ENCODE results near the gene KRT9. TPM values are rescaled to one million over a fixed set of nuclear protein-coding genes. Genes with fewer than 3 reads are reported as not detected.
"Not testable (repeated sequence)": the region's sequence is repeated elsewhere in the genome, so short reads cannot be mapped to it uniquely, and the experiment has no call there.

The KRT9 gene
- total RNA-seq, 1 experiment from 2014 or later = not detected

DNA sequence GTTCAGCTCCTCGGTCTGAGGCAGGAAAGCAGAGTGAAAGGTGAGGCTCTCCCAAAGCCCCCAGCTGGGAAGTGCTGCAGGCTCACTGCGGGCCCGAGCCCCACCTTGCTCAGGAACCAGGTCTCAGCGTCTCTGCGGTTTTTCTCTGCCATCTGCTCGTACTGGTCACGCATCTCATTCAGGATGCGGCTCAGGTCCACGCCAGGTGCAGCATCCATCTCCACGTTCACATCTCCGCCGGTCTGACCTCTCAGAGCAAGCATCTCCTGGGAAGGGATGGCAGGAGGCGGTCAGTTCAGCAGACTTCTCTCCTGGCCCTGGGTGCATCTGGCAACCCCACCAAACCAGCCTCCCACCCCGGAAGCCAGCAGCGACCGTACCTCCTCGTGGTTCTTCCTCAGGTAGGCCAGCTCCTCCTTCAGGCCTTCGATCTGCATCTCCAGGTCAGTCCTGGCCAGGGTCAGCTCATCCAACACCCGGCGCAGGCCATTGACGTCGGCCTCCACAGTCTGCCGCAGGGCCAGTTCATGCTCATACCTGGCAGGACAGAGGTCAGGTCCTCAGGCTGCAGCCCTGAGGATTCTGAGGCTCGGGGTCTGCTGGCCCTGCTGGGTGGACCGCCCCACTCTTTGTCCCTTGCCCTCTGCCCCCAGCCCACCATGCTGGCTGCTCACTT is 39.2 kb upstream of the KRT9 start:
- no peak for DNase-seq (ENCODE audit: low read depth, low spot score)
- in situ Hi-C loops (cut with HindIII; ENCODE audit: low pct_unique_long_range_greater_than_20kb, low sequenced_read_pairs) = no loop called here

DNA sequence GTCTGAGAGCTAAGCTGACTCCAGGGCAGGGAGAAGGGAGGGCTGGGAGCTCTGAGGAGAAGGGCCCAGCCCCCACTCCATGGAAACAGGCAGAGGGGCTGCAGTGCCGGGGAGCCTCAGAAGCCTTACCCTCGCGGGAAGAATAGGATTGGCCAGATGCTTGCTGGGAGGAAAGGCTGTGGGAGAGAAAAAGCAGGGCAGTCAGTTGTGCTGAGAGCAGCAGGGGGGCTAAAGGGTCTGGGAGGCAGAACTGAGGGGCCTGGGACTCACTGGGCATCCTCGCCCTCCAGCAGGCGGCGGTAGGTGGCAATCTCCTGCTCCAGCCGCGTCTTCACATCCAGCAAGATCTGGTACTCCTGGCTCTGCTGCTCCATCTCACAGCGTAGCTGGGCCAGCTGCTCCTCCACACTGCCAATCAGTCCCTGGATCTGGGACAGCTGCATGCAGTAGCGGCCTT is 38.2 kb upstream of the KRT9 start:
- in situ Hi-C loops (cut with HindIII; ENCODE audit: low pct_unique_long_range_greater_than_20kb, low sequenced_read_pairs) = not testable (repeated sequence)
- DNase-seq (ENCODE audit: low read depth, low spot score) = peak; percentile 45

DNA sequence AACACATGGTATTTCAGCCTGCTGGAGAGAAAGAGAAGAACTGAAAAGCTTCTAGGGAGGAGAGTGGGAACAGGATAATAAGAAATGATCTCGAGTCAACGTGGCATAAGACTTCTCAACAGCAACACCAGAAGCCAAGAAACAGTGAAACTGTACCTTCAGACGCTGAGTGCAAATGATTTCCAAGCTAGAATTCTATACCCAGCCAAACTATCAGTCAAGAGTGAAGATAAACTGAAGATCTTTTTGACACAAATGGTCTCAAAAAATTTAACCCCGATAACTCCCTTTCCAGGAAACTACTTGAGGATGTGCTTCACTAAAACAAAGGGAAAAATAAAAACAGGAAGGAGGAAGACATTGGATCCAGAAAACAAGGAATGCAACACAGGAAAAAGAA is 35.1 kb upstream of the KRT9 start:
- in situ Hi-C loops (cut with HindIII; ENCODE audit: low pct_unique_long_range_greater_than_20kb, low sequenced_read_pairs); DNase-seq (ENCODE audit: low read depth, low spot score): not testable (repeated sequence)

DNA sequence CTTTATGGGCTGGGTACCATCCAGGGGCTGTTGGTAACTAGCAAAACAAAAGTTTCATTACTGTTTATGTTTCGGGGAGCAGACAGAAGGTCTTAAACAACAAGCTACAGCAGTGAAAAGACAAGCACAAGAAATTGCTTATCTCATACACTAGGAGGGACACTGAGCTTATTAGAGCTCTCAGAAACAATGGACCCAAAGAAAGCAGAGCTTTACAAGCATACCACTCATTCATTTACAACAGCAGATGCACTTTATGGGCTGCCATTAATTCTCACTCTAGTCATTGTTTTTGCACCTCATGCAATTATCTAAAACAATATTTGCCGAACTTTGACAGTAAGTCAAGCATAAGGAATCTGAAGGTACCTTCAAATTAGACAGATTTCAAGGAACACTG is 30.7 kb upstream of the KRT9 start:
- in situ Hi-C loops (cut with HindIII; ENCODE audit: low pct_unique_long_range_greater_than_20kb, low sequenced_read_pairs) = no loop called here
- DNase-seq (ENCODE audit: low read depth, low spot score) = peak; percentile 70

DNA sequence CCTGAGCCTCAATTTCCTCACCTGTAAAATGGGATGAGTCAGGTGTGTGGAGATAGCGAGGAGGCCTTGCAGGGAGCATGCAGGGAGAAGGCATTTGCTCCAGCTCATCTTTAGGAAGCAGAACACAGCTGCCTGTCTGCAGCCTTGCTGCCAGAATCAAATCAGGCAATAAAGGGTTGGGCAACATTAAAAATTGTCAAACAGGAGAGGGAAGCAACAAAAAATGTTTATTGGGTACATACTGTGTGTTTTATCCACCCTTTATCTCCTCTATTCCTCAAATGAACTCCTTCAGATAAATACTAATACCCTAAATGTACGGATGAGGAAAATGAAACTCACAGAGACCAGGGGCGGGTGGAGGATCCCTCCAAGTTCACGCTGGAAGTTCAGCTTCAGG is 28.5 kb upstream of the KRT9 start:
- no peak for DNase-seq (ENCODE audit: low read depth, low spot score)
- in situ Hi-C loops (cut with HindIII; ENCODE audit: low pct_unique_long_range_greater_than_20kb, low sequenced_read_pairs) = no loop called here

DNA sequence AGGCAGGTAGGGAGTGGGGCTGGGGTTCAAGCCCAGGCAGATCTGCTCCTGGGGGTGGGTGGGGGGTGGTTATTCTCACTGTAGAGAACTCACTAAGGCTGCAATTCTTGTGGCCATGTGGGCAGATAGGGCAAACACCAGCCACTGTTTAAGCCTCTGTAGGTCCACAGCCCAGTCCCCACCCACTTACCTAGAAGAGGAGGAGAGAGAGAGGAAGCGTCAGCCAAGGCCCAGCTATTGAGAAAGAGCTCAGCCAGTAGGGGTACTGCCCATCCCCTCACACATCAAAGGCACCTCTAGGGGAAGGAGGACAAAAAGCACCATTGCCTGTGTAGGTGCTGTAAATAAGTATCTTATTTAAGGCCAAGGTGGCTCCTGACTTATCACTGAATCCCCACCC is 27.8 kb upstream of the KRT9 start:
- no peak for DNase-seq (ENCODE audit: low read depth, low spot score)
- in situ Hi-C loops (cut with HindIII; ENCODE audit: low pct_unique_long_range_greater_than_20kb, low sequenced_read_pairs) = no loop called here

DNA sequence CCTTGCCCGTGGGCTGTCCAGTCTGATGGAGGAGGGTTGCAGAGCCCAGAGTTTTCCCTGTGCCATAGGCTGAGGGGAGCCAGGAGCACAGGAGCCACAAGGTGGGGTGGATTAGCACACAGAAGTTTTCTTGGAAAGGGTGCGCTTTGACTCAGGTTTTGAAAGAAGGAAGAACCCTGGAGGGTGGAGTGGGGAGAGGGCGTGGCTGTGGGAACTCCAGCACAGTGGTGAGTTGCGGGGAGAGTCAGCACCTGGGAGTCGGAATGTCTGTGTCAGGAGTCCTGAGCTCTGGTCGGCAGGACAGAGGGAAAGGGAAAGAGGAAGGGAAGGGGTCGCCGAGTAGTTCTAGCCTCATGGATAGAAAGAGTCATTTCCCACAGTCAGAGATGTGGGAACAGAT is 23.7 kb upstream of the KRT9 start:
- DNase-seq (ENCODE audit: low read depth, low spot score) = no peak
- in situ Hi-C loops (cut with HindIII; ENCODE audit: low pct_unique_long_range_greater_than_20kb, low sequenced_read_pairs) = no loop called here

DNA sequence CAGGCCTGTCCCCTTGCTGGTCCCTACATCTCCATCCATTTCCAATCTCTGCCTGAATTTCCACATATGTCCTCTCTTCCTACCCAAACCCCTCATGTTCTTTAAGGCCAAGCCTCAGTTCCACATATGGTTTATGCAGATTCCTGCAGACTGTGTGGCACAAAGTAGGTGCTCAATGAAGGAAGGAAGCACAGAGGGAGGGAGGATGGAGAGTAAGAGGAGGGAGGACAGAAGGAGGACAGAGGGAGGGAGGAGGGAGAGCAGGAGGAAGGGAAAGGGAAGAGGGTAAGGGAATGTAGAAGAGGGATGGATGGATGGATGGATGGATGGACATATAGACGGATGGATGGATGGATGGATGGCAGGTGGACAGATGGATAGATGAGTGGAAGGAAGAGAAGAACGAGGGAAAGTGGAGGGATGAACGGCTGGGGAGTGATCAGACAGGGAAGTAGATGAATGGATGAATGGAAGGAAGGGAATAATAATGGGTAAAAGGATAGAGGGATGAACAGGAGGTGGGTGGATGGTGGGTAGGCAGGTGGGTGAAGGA is 22.6 kb upstream of the KRT9 start:
- in situ Hi-C loops (cut with HindIII; ENCODE audit: low pct_unique_long_range_greater_than_20kb, low sequenced_read_pairs) = no loop called here
- no peak for DNase-seq (ENCODE audit: low read depth, low spot score)

DNA sequence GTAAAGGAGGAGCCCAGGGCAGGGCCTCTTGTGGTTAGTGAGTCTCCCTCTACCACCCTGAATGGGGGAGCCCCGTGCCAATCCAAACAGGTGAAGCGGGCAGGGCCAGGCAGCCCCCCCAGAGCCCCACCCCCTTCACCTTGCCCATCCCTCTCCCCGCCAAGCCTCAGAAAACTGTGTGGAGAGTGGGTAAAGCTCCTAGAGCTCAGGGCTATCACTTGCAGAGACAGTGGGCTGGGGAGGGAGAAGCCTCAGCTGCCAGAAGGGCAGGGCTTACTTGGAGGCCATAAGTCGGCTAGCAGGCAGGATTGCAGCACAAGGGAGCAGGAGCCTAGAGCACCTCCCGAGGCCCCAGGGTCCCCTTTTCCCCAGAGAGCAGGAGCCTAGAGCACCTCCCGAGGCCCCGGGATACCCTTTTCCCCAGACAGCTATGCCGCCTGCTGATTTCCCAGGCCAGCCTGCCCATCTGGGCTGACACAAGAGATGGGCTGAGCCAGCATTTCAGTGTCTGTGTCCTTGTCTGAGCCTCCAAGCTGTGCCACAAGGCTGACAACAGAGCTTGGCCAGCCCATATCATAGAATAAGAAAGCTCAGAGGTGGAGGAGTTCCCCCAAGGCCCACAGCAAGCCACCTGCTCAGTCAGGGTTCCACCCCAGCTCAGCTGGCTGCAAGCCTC is 21.6 kb upstream of the KRT9 start:
- in situ Hi-C loops (cut with HindIII; ENCODE audit: low pct_unique_long_range_greater_than_20kb, low sequenced_read_pairs) = no loop called here

DNA sequence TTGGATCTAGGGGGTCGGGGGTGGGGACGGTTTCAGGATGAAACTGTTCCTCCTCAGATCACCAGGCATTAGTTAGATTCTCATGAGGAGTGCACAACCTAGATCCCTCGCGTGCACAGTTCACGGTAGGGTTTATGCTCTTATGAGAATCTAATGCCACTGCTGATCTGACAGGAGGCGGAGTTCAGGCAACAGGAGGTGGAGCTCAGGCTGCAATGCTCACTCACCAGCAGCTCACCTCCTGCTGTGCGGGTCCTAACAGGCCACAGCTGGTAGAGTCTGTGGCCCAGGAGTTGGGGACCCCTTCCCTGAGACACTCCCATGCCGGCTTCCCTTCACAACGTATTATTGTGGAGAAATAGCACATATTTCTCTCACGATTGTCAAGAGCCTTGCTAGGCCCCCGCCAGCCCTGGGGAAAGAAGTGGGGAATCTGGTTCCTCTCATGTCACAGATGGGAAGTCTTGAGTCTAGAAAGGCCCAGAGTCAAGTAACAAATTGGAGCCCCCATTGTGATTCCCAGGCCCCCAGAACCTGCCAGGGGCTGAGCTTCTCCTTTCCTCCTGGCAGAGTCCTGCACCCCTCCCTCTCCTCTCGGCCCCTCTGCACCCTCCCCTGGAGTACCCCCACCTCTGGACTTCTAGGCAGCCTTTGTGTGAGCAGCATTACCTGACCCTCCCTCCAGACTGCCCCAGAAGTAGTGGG is 20.9 kb upstream of the KRT9 start:
- in situ Hi-C loops (cut with HindIII; ENCODE audit: low pct_unique_long_range_greater_than_20kb, low sequenced_read_pairs) = no loop called here
- DNase-seq (ENCODE audit: low read depth, low spot score) = no peak

More for the DNA sequence above, 21.6 kb upstream of the KRT9 start:
- DNase-seq (ENCODE audit: low read depth, low spot score) = no peak

DNA sequence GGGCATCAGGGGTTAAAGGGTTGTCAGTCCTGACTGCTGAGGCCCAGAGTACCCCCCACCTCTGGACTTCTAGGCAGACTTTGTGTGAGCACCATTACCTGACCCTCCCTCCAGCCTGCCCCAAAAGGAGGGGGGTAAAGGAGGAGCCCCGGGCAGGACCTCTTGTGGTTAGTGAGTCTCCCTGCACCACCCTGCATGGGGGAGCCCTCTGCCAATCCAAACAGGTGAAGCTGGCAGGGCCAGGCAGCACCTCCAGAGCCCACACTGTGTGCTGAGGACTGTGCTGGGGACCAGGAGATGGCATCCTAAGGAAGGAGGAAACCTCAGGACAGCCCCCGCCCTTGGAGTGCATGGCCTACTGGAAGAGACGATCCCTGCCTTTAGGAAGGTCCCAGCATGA is 17.4 kb upstream of the KRT9 start:
- in situ Hi-C loops (cut with HindIII; ENCODE audit: low pct_unique_long_range_greater_than_20kb, low sequenced_read_pairs) = no loop called here
- DNase-seq (ENCODE audit: low read depth, low spot score) = no peak

DNA sequence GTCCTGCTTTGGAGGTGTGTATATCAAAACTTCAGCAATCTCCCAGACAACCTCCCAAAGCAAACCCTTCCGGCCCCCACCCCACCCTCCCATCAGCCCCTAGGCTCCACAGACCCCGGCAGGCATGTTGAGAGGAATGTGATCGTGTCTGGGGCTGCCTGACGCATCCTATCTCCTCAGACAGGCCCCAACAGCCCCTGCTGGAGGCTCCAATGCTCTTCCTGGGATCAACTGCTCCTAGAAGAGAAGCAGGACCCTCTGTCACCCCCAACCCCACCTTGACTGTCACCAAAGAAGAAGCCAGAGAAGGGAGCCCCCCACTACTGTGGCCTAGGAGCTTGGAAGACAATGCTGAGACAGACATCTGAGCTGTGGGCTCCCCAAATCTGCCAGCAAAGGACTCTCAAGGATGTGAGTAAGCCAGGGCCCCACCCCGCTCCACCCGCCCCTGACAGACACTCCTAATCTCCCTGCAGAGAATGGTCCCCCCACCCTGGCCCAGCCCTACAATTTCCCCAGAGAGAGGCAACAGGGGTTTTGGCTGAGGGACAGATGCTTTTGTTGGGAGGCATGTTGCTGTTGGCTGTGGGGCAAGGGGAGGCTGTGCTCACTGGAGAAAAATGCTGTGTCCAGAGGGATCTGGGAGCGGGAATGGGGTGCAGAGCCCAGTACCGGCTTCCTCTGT is 16.4 kb upstream of the KRT9 start:
- in situ Hi-C loops (cut with HindIII; ENCODE audit: low pct_unique_long_range_greater_than_20kb, low sequenced_read_pairs) = no loop called here
- no peak for DNase-seq (ENCODE audit: low read depth, low spot score)

DNA sequence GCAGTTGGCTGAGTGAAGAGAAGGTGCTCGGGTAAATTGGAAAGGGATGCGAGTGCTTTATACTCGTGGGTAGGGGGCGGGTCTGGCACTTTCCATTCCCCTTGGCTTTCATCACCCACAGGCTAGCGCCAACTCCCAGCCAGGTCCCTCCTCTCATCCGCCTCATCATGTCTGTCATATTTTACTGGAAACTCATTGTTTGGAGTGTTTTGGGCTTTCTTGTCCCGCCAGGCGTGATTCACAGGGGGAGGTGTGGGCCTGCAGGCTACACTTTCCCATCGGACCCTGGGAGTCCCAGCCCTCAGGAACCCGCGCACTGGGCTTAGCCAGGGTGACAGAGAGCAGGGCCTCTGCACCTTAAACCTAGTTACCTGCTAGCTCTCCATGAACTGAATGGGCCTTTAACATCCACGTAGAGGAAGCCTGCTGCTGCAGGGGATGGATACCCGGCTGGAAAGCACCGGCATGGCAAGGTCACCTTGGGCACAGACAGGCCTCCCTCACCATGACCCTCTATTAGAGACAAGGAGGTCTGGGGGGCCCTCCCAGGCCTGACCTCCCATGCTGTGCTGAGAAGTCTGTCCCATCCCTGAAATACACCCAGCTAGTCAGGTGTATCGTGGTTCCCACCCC is 15.1 kb upstream of the KRT9 start, which contains the start of gene KRT14:
Gene KRT14, minus strand, starts transcription at position 33 of the 633 bp plus-strand sequence. CDS start 61 bp downstream, outside the sequence.
- in situ Hi-C loops (cut with HindIII; ENCODE audit: low pct_unique_long_range_greater_than_20kb, low sequenced_read_pairs) = no loop called here
- no peak for DNase-seq (ENCODE audit: low read depth, low spot score)

DNA sequence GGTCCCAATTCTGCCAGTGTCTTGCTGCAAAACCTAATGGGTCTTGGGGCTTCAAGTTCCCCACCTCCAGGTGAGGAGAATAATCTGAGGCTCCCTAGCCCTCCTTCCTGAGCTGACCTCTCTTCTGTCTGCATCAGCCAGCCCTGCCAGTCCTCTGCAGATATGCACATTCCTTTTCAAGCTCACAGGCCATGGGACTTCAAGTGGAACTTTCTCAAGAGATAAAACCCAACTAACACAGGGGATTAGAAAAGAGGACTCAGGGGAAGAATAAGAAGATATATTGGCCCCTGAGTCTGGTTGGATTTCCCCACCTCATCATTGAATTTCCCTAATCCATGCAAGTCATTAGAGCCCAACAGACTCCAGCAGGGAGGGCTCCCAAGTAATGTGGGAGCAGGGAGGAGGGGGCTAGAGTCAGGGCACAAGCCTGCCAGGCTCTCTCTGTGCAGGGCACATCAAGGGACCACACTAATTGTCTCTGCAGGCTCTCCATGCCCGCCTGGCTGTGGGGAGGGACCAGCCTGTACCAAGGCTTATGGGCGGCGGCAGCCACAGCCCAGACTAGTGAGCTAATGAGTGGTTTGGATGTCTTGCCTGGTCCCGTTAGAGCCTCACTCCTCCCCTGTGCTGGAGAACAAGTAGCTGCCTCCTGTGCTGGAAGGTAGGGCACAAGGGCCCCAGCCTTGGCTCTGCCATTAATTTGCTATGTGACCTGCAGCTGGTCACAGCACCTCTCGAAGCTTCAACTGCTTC is 13.6 kb upstream of the KRT9 start:
- no peak for DNase-seq (ENCODE audit: low read depth, low spot score)
- in situ Hi-C loops (cut with HindIII; ENCODE audit: low pct_unique_long_range_greater_than_20kb, low sequenced_read_pairs) = no loop called here

DNA sequence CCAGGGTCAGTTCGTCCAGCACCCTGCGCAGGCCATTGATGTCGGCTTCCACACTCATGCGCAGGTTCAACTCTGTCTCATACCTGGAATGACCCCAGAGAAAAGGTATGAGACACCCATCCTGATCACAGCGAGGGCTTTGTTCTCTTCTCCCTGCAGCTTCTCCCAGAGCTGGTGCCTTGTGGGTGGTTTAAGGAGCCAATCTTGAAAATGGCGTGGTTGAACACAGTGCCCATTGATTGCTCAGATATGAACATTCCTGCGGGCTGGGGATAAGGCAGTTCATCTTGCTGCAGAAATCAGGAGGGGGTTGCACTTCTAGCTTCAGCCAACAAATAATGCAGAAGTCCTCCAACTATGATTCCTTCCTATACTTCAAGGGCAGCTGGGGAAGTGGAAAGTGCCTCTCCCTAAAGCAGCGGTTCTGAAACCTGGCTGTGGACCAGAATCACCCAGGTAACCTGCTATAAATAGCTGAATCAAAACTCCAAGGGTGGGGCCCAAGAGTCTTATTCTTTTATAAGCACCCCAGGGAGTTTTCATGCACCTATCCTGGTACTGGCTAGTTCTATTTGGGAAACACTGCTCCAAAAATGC is 12.6 kb upstream of the KRT9 start:
- in situ Hi-C loops (cut with HindIII; ENCODE audit: low pct_unique_long_range_greater_than_20kb, low sequenced_read_pairs) = not testable (repeated sequence)
- DNase-seq (ENCODE audit: low read depth, low spot score) = peak; percentile 74
